ENCODE results near the gene TOMM20.
"Not testable (repeated sequence)": the region's sequence is repeated elsewhere in the genome, so short reads cannot be mapped to it uniquely, and the experiment has no call there.

TOMM20 gene

GRCh38 chr1:235074523-235075047 is 54.1 kb downstream of the TOMM20 start:
- H3K4me3 ChIP-seq (ENCODE audit: low read length): no peak overlapping the region
- H3K36me3 ChIP-seq (ENCODE audit: control insufficient read depth, insufficient read depth, low read length): no peaks in the 10 kb centered on the region
- no peaks in the 10 kb centered on the region for H3K27me3 ChIP-seq (ENCODE audit: insufficient read depth, low read length, poor library complexity)
- H3K79me2 ChIP-seq (ENCODE audit: control insufficient read depth, insufficient read depth, low read length): no peaks in the 10 kb centered on the region
- H3K4ac ChIP-seq (ENCODE audit: low read depth, low read length): no peak overlapping the region
- no peak overlapping the region for H3K56ac ChIP-seq (ENCODE audit: low read length)
- no peaks in the 10 kb centered on the region for H3K4me1 ChIP-seq (ENCODE audit: control insufficient read depth, low read depth, low read length)
- no peak overlapping the region for H2BK15ac ChIP-seq (replicated peaks; ENCODE audit: low read depth)
- H3K9ac ChIP-seq (ENCODE audit: low read length): no peak overlapping the region
- H4K8ac ChIP-seq (ENCODE audit: low read depth, low read length): no peak overlapping the region
- no CpG with 5 or more reads among the region's 14 CpGs for WGBS (ENCODE audit: extremely low coverage, insufficient coverage, low lambda C conversion rate)
- H4K5ac ChIP-seq (ENCODE audit: low read length): no peak overlapping the region
- H3K79me1 ChIP-seq (ENCODE audit: low read length): no peaks in the 10 kb centered on the region
- no peak overlapping the region for H2BK120ac ChIP-seq (ENCODE audit: low read depth, low read length)
- no peak overlapping the region for H2AK5ac ChIP-seq (ENCODE audit: low read length)
- DNase-seq: peak; percentile 43
- H3K18ac ChIP-seq (ENCODE audit: low read length): no peak overlapping the region
- no peak overlapping the region for H2BK5ac ChIP-seq (ENCODE audit: low read length)
- no peak overlapping the region for H3K27ac ChIP-seq (ENCODE audit: low read depth, low read length)
- H3K4me2 ChIP-seq (ENCODE audit: low read length): no peak overlapping the region
- no peak overlapping the region for H3K23ac ChIP-seq (ENCODE audit: low read length)

GRCh38 chr1:235073968-235074522 is 54.6 kb downstream of the TOMM20 start:
- Histone ChIP-seq H3K27ac (ENCODE audit: low read depth, low read length) (no peak overlapping the region), H3K79me2 (ENCODE audit: control insufficient read depth, insufficient read depth, low read length) (no peaks in the 10 kb centered on the region), H3K36me3 (ENCODE audit: control insufficient read depth, insufficient read depth, low read length) (no peaks in the 10 kb centered on the region), H3K18ac (ENCODE audit: low read length) (no peak overlapping the region), H3K4me1 (ENCODE audit: control insufficient read depth, low read depth, low read length) (no peaks in the 10 kb centered on the region), H2BK5ac (ENCODE audit: low read length) (no peak overlapping the region), H2AK5ac (ENCODE audit: low read length) (no peak overlapping the region), H3K4me3 (ENCODE audit: low read length) (no peak overlapping the region), H2BK15ac (replicated peaks; ENCODE audit: low read depth) (no peak overlapping the region), H4K5ac (ENCODE audit: low read length) (no peak overlapping the region), H3K56ac (ENCODE audit: low read length) (peak overlapping the region; percentile 42), H3K27me3 (ENCODE audit: insufficient read depth, low read length, poor library complexity) (no peaks in the 10 kb centered on the region), H3K9ac (ENCODE audit: low read length) (no peak overlapping the region), H3K4ac (ENCODE audit: low read depth, low read length) (no peak overlapping the region), H3K23ac (ENCODE audit: low read length) (no peak overlapping the region), H3K4me2 (ENCODE audit: low read length) (no peak overlapping the region), H2BK120ac (ENCODE audit: low read depth, low read length) (no peak overlapping the region), H3K79me1 (ENCODE audit: low read length) (no peaks in the 10 kb centered on the region), H4K8ac (ENCODE audit: low read depth, low read length) (no peak overlapping the region)
- DNase-seq: no peak
- WGBS (ENCODE audit: extremely low coverage, insufficient coverage, low lambda C conversion rate): no CpG with 5 or more reads among the region's 11 CpGs

GRCh38 chr1:235073331-235073967 is 55.2 kb downstream of the TOMM20 start:
- no peak overlapping the region for H2BK120ac ChIP-seq (ENCODE audit: low read depth, low read length)
- H3K18ac ChIP-seq (ENCODE audit: low read length): no peak overlapping the region
- H3K27me3 ChIP-seq (ENCODE audit: insufficient read depth, low read length, poor library complexity): no peaks in the 10 kb centered on the region
- peak overlapping the region; percentile 42 for H3K56ac ChIP-seq (ENCODE audit: low read length)
- H3K27ac ChIP-seq (ENCODE audit: low read depth, low read length): no peak overlapping the region
- no peak for DNase-seq
- H2BK5ac ChIP-seq (ENCODE audit: low read length): no peak overlapping the region
- no peak overlapping the region for H4K5ac ChIP-seq (ENCODE audit: low read length)
- H3K4me3 ChIP-seq (ENCODE audit: low read length): no peak overlapping the region
- H4K8ac ChIP-seq (ENCODE audit: low read depth, low read length): no peak overlapping the region
- no peaks in the 10 kb centered on the region for H3K79me2 ChIP-seq (ENCODE audit: control insufficient read depth, insufficient read depth, low read length)
- H3K79me1 ChIP-seq (ENCODE audit: low read length): no peaks in the 10 kb centered on the region
- H3K4ac ChIP-seq (ENCODE audit: low read depth, low read length): no peak overlapping the region
- no peak overlapping the region for H2AK5ac ChIP-seq (ENCODE audit: low read length)
- no peak overlapping the region for H3K4me2 ChIP-seq (ENCODE audit: low read length)
- H3K9ac ChIP-seq (ENCODE audit: low read length): no peak overlapping the region
- H3K23ac ChIP-seq (ENCODE audit: low read length): no peak overlapping the region
- no peaks in the 10 kb centered on the region for H3K4me1 ChIP-seq (ENCODE audit: control insufficient read depth, low read depth, low read length)
- H3K36me3 ChIP-seq (ENCODE audit: control insufficient read depth, insufficient read depth, low read length): no peaks in the 10 kb centered on the region
- H2BK15ac ChIP-seq (replicated peaks; ENCODE audit: low read depth): no peak overlapping the region
- no CpG with 5 or more reads among the region's 20 CpGs for WGBS (ENCODE audit: extremely low coverage, insufficient coverage, low lambda C conversion rate)

GRCh38 chr1:235072577-235072976 is 56.1 kb downstream of the TOMM20 start:
- H3K4me3 ChIP-seq (ENCODE audit: low read length); H3K36me3 ChIP-seq (ENCODE audit: control insufficient read depth, insufficient read depth, low read length); H3K27ac ChIP-seq (ENCODE audit: low read depth, low read length); H3K18ac ChIP-seq (ENCODE audit: low read length); H3K56ac ChIP-seq (ENCODE audit: low read length); H3K27me3 ChIP-seq (ENCODE audit: insufficient read depth, low read length, poor library complexity); H2BK5ac ChIP-seq (ENCODE audit: low read length); H3K4ac ChIP-seq (ENCODE audit: low read depth, low read length); H2BK15ac ChIP-seq (replicated peaks; ENCODE audit: low read depth); DNase-seq; H2AK5ac ChIP-seq (ENCODE audit: low read length); H4K5ac ChIP-seq (ENCODE audit: low read length); H3K4me1 ChIP-seq (ENCODE audit: control insufficient read depth, low read depth, low read length); H2BK120ac ChIP-seq (ENCODE audit: low read depth, low read length); H3K23ac ChIP-seq (ENCODE audit: low read length); H3K4me2 ChIP-seq (ENCODE audit: low read length); H4K8ac ChIP-seq (ENCODE audit: low read depth, low read length); H3K9ac ChIP-seq (ENCODE audit: low read length); H3K79me2 ChIP-seq (ENCODE audit: control insufficient read depth, insufficient read depth, low read length); H3K79me1 ChIP-seq (ENCODE audit: low read length): not testable (repeated sequence)
- no CpG with 5 or more reads among the region's 3 CpGs for WGBS (ENCODE audit: extremely low coverage, insufficient coverage, low lambda C conversion rate)

GRCh38 chr1:235072096-235072495 is 56.5 kb downstream of the TOMM20 start:
- Histone ChIP-seq H3K4me3 (ENCODE audit: low read length) (no peak overlapping the region), H3K4ac (ENCODE audit: low read depth, low read length) (no peak overlapping the region), H2BK15ac (replicated peaks; ENCODE audit: low read depth) (no peak overlapping the region), H3K79me2 (ENCODE audit: control insufficient read depth, insufficient read depth, low read length) (no peaks in the 10 kb centered on the region), H3K36me3 (ENCODE audit: control insufficient read depth, insufficient read depth, low read length) (no peaks in the 10 kb centered on the region), H2BK5ac (ENCODE audit: low read length) (no peak overlapping the region), H3K27ac (ENCODE audit: low read depth, low read length) (no peak overlapping the region), H3K18ac (ENCODE audit: low read length) (no peak overlapping the region), H3K79me1 (ENCODE audit: low read length) (no peaks in the 10 kb centered on the region), H3K4me2 (ENCODE audit: low read length) (no peak overlapping the region), H3K23ac (ENCODE audit: low read length) (no peak overlapping the region), H3K4me1 (ENCODE audit: control insufficient read depth, low read depth, low read length) (no peaks in the 10 kb centered on the region), H3K56ac (ENCODE audit: low read length) (no peak overlapping the region), H2AK5ac (ENCODE audit: low read length) (no peak overlapping the region), H2BK120ac (ENCODE audit: low read depth, low read length) (no peak overlapping the region), H3K27me3 (ENCODE audit: insufficient read depth, low read length, poor library complexity) (no peaks in the 10 kb centered on the region), H4K5ac (ENCODE audit: low read length) (no peak overlapping the region), H3K9ac (ENCODE audit: low read length) (no peak overlapping the region), H4K8ac (ENCODE audit: low read depth, low read length) (no peak overlapping the region)
- WGBS (ENCODE audit: extremely low coverage, insufficient coverage, low lambda C conversion rate): no CpG with 5 or more reads among the region's 6 CpGs
- DNase-seq: no peak

GRCh38 chr1:235070819-235071218 is 57.8 kb downstream of the TOMM20 start:
- DNase-seq: no peak
- Histone ChIP-seq H2BK120ac (ENCODE audit: low read depth, low read length) (no peak overlapping the region), H3K23ac (ENCODE audit: low read length) (no peak overlapping the region), H3K4me3 (ENCODE audit: low read length) (no peak overlapping the region), H3K79me2 (ENCODE audit: control insufficient read depth, insufficient read depth, low read length) (no peaks in the 10 kb centered on the region), H2BK15ac (replicated peaks; ENCODE audit: low read depth) (no peak overlapping the region), H4K8ac (ENCODE audit: low read depth, low read length) (no peak overlapping the region), H4K5ac (ENCODE audit: low read length) (no peak overlapping the region), H3K4me2 (ENCODE audit: low read length) (no peak overlapping the region), H3K27me3 (ENCODE audit: insufficient read depth, low read length, poor library complexity) (no peaks in the 10 kb centered on the region), H2AK5ac (ENCODE audit: low read length) (no peak overlapping the region), H3K9ac (ENCODE audit: low read length) (no peak overlapping the region), H3K79me1 (ENCODE audit: low read length) (no peaks in the 10 kb centered on the region), H3K27ac (ENCODE audit: low read depth, low read length) (no peak overlapping the region), H3K18ac (ENCODE audit: low read length) (no peak overlapping the region), H3K4me1 (ENCODE audit: control insufficient read depth, low read depth, low read length) (no peaks in the 10 kb centered on the region), H3K36me3 (ENCODE audit: control insufficient read depth, insufficient read depth, low read length) (no peaks in the 10 kb centered on the region), H3K56ac (ENCODE audit: low read length) (no peak overlapping the region), H2BK5ac (ENCODE audit: low read length) (no peak overlapping the region), H3K4ac (ENCODE audit: low read depth, low read length) (no peak overlapping the region)

All from mesendoderm (in vitro differentiated cells).